Measurements from ENCODE around the gene DUS1L. TPM values are rescaled to one million over a fixed set of nuclear protein-coding genes. Genes with fewer than 3 reads are reported as not detected.

The DUS1L gene
- polyA plus RNA-seq, 1 donor (not counting 4 experiments of a cell fraction or from before 2014, with no cell fraction given) = 49.1 TPM

GRCh38 chr17:82025401-82026107 is 40.0 kb downstream of the DUS1L start:
- peaks cover 3% of the 10 kb centered on the region for H4K20me1 ChIP-seq (ENCODE audit: control insufficient read depth, extremely low read depth, insufficient read depth, low read length)
- no peak overlapping the region for H3K4me2 ChIP-seq (ENCODE audit: control insufficient read depth, extremely low read depth, insufficient read depth, low read depth, low read length)
- no peaks in the 10 kb centered on the region for H3K27me3 ChIP-seq (ENCODE audit: control insufficient read depth, extremely low read depth, insufficient read depth, low read length)
- TF ChIP-seq EZH2 (IDR thresholded peaks at IDR 0.05; ENCODE audit: low read length) = no peak
- TF ChIP-seq CTCF (optimal IDR thresholded peaks at IDR 0.05 in 1 of 3, IDR thresholded peaks at IDR 0.05 in 1 of 3, conservative IDR thresholded peaks at IDR 0.05 in 1 of 3; ENCODE audit: extremely low read depth in 1 of 3, insufficient read depth in 2 of 3, low read length in 3 of 3) = no peak
- FAIRE-seq (no peak), DNase-seq (ENCODE audit: low read depth, low spot score) (no peak)
- H3K9me3 ChIP-seq (ENCODE audit: control insufficient read depth, low read depth, low read length) = no peaks in the 10 kb centered on the region
- H3K9me1 ChIP-seq (ENCODE audit: control insufficient read depth, extremely low read depth, insufficient read depth, low read length) = no peaks in the 10 kb centered on the region
- peaks cover 28% of the 10 kb centered on the region for H3K4me1 ChIP-seq (ENCODE audit: control insufficient read depth, extremely low read depth, insufficient read depth, low read length)
- peaks cover 5% of the 10 kb centered on the region for H3K79me2 ChIP-seq (ENCODE audit: control insufficient read depth, insufficient read depth, low read length)
- no peak overlapping the region for H3K4me3 ChIP-seq (ENCODE audit: control insufficient read depth in 2 of 3, extremely low read depth in 1 of 3, insufficient read depth in 2 of 3, low read depth in 1 of 3, low read length in 3 of 3)
- H3K36me3 ChIP-seq (ENCODE audit: control insufficient read depth in 2 of 2, extremely low read depth in 1 of 2, insufficient read depth in 2 of 2, low read length in 2 of 2) = peaks cover 0 to 3% of the 10 kb centered on the region in 2 experiments
- dilution Hi-C loops (cut with MboI; ENCODE audit: extremely low pct_ligation_motif_present, low sequenced_read_pairs) = no loop called here
- H3K9ac ChIP-seq (ENCODE audit: control insufficient read depth, extremely low read depth, insufficient read depth, low read length) = no peak overlapping the region
- H3K27ac ChIP-seq (ENCODE audit: control insufficient read depth, insufficient read depth, low read length) = no peak overlapping the region
- H2AFZ ChIP-seq (ENCODE audit: control insufficient read depth, low read length) = no peak overlapping the region

- Histone ChIP-seq H3K27me3 (ENCODE audit: control insufficient read depth, extremely low read depth, insufficient read depth, low read length) (no peaks in the 10 kb centered on the region), H4K20me1 (ENCODE audit: control insufficient read depth, extremely low read depth, insufficient read depth, low read length) (peaks cover 9% of the 10 kb centered on the region), H3K9ac (ENCODE audit: control insufficient read depth, extremely low read depth, insufficient read depth, low read length) (no peak overlapping the region), H3K27ac (ENCODE audit: control insufficient read depth, insufficient read depth, low read length) (no peak overlapping the region), H3K36me3 (ENCODE audit: control insufficient read depth in 2 of 2, extremely low read depth in 1 of 2, insufficient read depth in 2 of 2, low read length in 2 of 2) (peaks cover 0 to 3% of the 10 kb centered on the region in 2 experiments), H2AFZ (ENCODE audit: control insufficient read depth, low read length) (no peak overlapping the region), H3K4me3 (ENCODE audit: control insufficient read depth in 2 of 3, extremely low read depth in 1 of 3, insufficient read depth in 2 of 3, low read depth in 1 of 3, low read length in 3 of 3) (no peak overlapping the region), H3K9me3 (ENCODE audit: control insufficient read depth, low read depth, low read length) (no peaks in the 10 kb centered on the region), H3K79me2 (ENCODE audit: control insufficient read depth, insufficient read depth, low read length) (peaks cover 5% of the 10 kb centered on the region), H3K4me1 (ENCODE audit: control insufficient read depth, extremely low read depth, insufficient read depth, low read length) (peaks cover 28% of the 10 kb centered on the region), H3K9me1 (ENCODE audit: control insufficient read depth, extremely low read depth, insufficient read depth, low read length) (no peaks in the 10 kb centered on the region), H3K4me2 (ENCODE audit: control insufficient read depth, extremely low read depth, insufficient read depth, low read depth, low read length) (no peak overlapping the region)
- DNase-seq (ENCODE audit: low read depth, low spot score) (no peak), FAIRE-seq (no peak)
- TF ChIP-seq EZH2 (IDR thresholded peaks at IDR 0.05; ENCODE audit: low read length) (no peak), CTCF (optimal IDR thresholded peaks at IDR 0.05 in 1 of 3, IDR thresholded peaks at IDR 0.05 in 1 of 3, conservative IDR thresholded peaks at IDR 0.05 in 1 of 3; ENCODE audit: extremely low read depth in 1 of 3, insufficient read depth in 2 of 3, low read length in 3 of 3) (no peak)
- dilution Hi-C loops (cut with MboI; ENCODE audit: extremely low pct_ligation_motif_present, low sequenced_read_pairs) = no loop called here
Measured at GRCh38 chr17:82024859-82025258, 40.7 kb downstream of the DUS1L start.

All from keratinocyte (primary cell).